Right lobe of liver (tissue), 6 donors: ENCODE results near the gene TMEM225. TPM values are rescaled to one million over a fixed set of nuclear protein-coding genes. Genes with fewer than 3 reads are reported as not detected.
"Not testable (repeated sequence)": the region's sequence is repeated elsewhere in the genome, so short reads cannot be mapped to it uniquely, and the experiment has no call there.

Experiments used
- ATAC-seq, 4 donors: fragments of 200-7000 bp; cut with Tn5 transposase; one replicate each; pipeline ENCODE4 v1.9.1; 2020; ENCODE audit warnings: mild to moderate bottlenecking in 4 of 4, moderate library complexity in 4 of 4
- DNase-seq, 3 donors: peaks; one replicate each; pipeline ENCODE4 v3.0.0-alpha.2; 2020
- H3K27ac ChIP-seq, 3 donors: fragments of 200-600 bp; one replicate each; pipeline ENCODE4 v1.8.0; 2022
- H3K27me3 ChIP-seq, 2 donors: fragments of 200-600 bp; one replicate each; pipeline ENCODE4 v1.8.0; 2022
- H3K36me3 ChIP-seq, 4 donors: fragments of 200-600 bp; sonication (generic) in 1 of 4; one replicate each; pipeline versions ENCODE4 v1.5.1 to v1.8.0; 2017 to 2022; ENCODE audit warnings: control low read depth in 1 of 4
- H3K4me1 ChIP-seq, 4 donors: fragments of 200-600 bp; sonication (generic) in 1 of 4; one replicate each; pipeline versions ENCODE4 v1.5.1 to v1.8.0; 2017 to 2022; ENCODE audit warnings: control low read depth in 1 of 4
- H3K4me3 ChIP-seq, 3 donors: fragments of 200-600 bp; one replicate each; pipeline ENCODE4 v1.8.0; 2022
- H3K9me3 ChIP-seq, 4 donors: fragments of 200-600 bp; sonication (generic) in 1 of 4; one replicate each; pipeline versions ENCODE4 v1.5.1 to v1.8.0; 2017 to 2022; ENCODE audit warnings: control low read depth in 1 of 4
- CTCF ChIP-seq, 4 donors: fragments of 200-600 bp in 3 of 4; fragments of 450-650 bp in 1 of 4; IDR thresholded peaks; one replicate each; pipeline versions ENCODE4 v1.5.1 to v1.8.0; 2016 to 2022; ENCODE audit warnings: antibody characterized with exemption in 4 of 4, mild to moderate bottlenecking in 2 of 4
- POLR2A ChIP-seq: fragments of 450-650 bp; IDR thresholded peaks from one replicate; pipeline ENCODE4 v1.6.1; 2017; ENCODE audit warnings: antibody characterized with exemption, mild to moderate bottlenecking
- whole genome bisulfite sequencing: methylation state at CpG from one replicate; pipeline ENCODE4 v1.1.6; 2018; ENCODE audit warnings: low coverage, low lambda C conversion rate; ENCODE audit not compliant: insufficient coverage; ENCODE audit errors: missing lambda C conversion rate; 5-methylcytosine and 5-hydroxymethylcytosine counted together
- intact Hi-C, 2 donors: fragments of 100-400 bp; cut with DNase I; formaldehyde crosslinking; loops; one replicate each; pipeline versions ENCODE4 v1.11.2 to v1.14.1; 2022
- total RNA-seq, 6 experiments: library from RNA; depleted of rRNA in 2 of 6; stranded (reverse); fragments of >200 nt in 2 of 6; fragmentation: NEBNext Ultra II Directional in 3 of 6; extraction: Animal tissue kit (Norgen Biotek cat#: 25700) in 3 of 6; gene quantifications; one replicate each; pipeline versions ENCODE4 v1.1.0 to v1.2.4, GENCODE V29; 2016 to 2023
- donor health status: DM: no; HTN: yes; CAD: no.
- donor health status: DM: no; HTN: no; CAD: no.
- donor health status: DM: no; HTN: no; CAD: no.
- donor health status: DM: no; HTN: yes; CAD: no.
- donor health status: DM: no; HTN: yes; CAD: no.

The TMEM225 gene
- total RNA-seq, 6 experiments from 2014 or later, result not detected

- no peaks in the 10 kb centered on the region for H3K27me3 ChIP-seq
- H3K4me3 ChIP-seq, result no peak overlapping the region
- no peaks in the 10 kb centered on the region for H3K36me3 ChIP-seq
- ATAC-seq (no peak), DNase-seq (no peak)
- 71% methylated on average over 4 of the region's 4 CpGs for WGBS
- intact Hi-C loops, result no loop called here
- TF ChIP-seq CTCF (IDR thresholded peaks at IDR 0.05) (no peak), POLR2A (no peak)
- H3K27ac ChIP-seq, result no peak overlapping the region
- no peaks in the 10 kb centered on the region for H3K9me3 ChIP-seq
- no peaks in the 10 kb centered on the region for H3K4me1 ChIP-seq
These were observed 4.6 kb downstream of the TMEM225 start for GRCh38 chr11:123880912-123881311.

- H3K4me1 ChIP-seq, result not testable (repeated sequence)
- 32% methylated on average over 9 of the region's 9 CpGs for WGBS
These were observed 17.7 kb downstream of the TMEM225 start for GRCh38 chr11:123867795-123868194.

GRCh38 chr11:123865293-123865692, 20.2 kb downstream of the TMEM225 start:
- H3K27me3 ChIP-seq, H3K36me3 ChIP-seq, H3K4me3 ChIP-seq, intact Hi-C loops, H3K9me3 ChIP-seq, H3K27ac ChIP-seq, ATAC-seq, H3K4me1 ChIP-seq, DNase-seq: not testable (repeated sequence)
- 37% methylated on average over 7 of the region's 7 CpGs for WGBS

More at GRCh38 chr11:123867795-123868194, 17.7 kb downstream of the TMEM225 start:
- H3K36me3 ChIP-seq, DNase-seq, H3K9me3 ChIP-seq, H3K4me3 ChIP-seq, H3K27me3 ChIP-seq, intact Hi-C loops, H3K27ac ChIP-seq, ATAC-seq: not testable (repeated sequence)

- DNase-seq (no peak), ATAC-seq (no peak)
- H3K36me3 ChIP-seq, result no peaks in the 10 kb centered on the region
- 32% methylated on average over 2 of the region's 2 CpGs for WGBS
- H3K27me3 ChIP-seq, result no peaks in the 10 kb centered on the region
- H3K4me1 ChIP-seq, result no peaks in the 10 kb centered on the region
- no peak overlapping the region for H3K4me3 ChIP-seq
- H3K27ac ChIP-seq, result no peak overlapping the region
- no peak for TF ChIP-seq POLR2A
- no peak for TF ChIP-seq CTCF (IDR thresholded peaks at IDR 0.05)
- no peaks in the 10 kb centered on the region for H3K9me3 ChIP-seq
- intact Hi-C loops, result no loop called here
These were observed 25.7 kb downstream of the TMEM225 start for GRCh38 chr11:123859731-123860130.

GRCh38 chr11:123856444-123856843, 29.0 kb downstream of the TMEM225 start:
- H3K36me3 ChIP-seq, result no peaks in the 10 kb centered on the region
- DNase-seq (no peak), ATAC-seq (no peak)
- intact Hi-C loops, result no loop called here
- no peak overlapping the region for H3K27ac ChIP-seq
- no peaks in the 10 kb centered on the region for H3K27me3 ChIP-seq
- no peaks in the 10 kb centered on the region for H3K4me1 ChIP-seq
- H3K4me3 ChIP-seq, result no peak overlapping the region
- 67% methylated on average over 1 of the region's 2 CpGs for WGBS
- TF ChIP-seq CTCF (IDR thresholded peaks at IDR 0.05) (no peak), POLR2A (no peak)
- H3K9me3 ChIP-seq, result no peaks in the 10 kb centered on the region

GRCh38 chr11:123853038-123853437, 32.4 kb downstream of the TMEM225 start:
- Histone ChIP-seq H3K4me1 (no peaks in the 10 kb centered on the region), H3K27ac (no peak overlapping the region), H3K27me3 (no peaks in the 10 kb centered on the region), H3K36me3 (no peaks in the 10 kb centered on the region), H3K4me3 (no peak overlapping the region), H3K9me3 (no peaks in the 10 kb centered on the region)
- TF ChIP-seq CTCF (IDR thresholded peaks at IDR 0.05), result no peak
- no peak for TF ChIP-seq POLR2A
- no peak for DNase-seq
- intact Hi-C loops, result no loop called here
- no peak for ATAC-seq
- 100% methylated on average over 1 of the region's 2 CpGs for WGBS
